ENCODE results near the gene LAMA2. TPM values are rescaled to one million over a fixed set of nuclear protein-coding genes. Genes with fewer than 3 reads are reported as not detected.

LAMA2 gene
- total and polyA plus RNA-seq, 4 donors = 23.9 to 172 (median 78.5) TPM

- no CpG with 5 or more reads among the region's 3 CpGs for WGBS (ENCODE audit: insufficient coverage)
- H3K36me3 ChIP-seq (ENCODE audit: control insufficient read depth, insufficient read depth, low read length) = no peaks in the 10 kb centered on the region
- H3K9me3 ChIP-seq (ENCODE audit: control insufficient read depth, insufficient read depth, low read length) = no peaks in the 10 kb centered on the region
- H3K4me3 ChIP-seq (ENCODE audit: low read depth, low read length) = no peak overlapping the region
- no peak for DNase-seq (ENCODE audit: low read depth in 4 of 6, low spot score in 6 of 6)
- H3K4me1 ChIP-seq (ENCODE audit: control insufficient read depth, insufficient read depth, low read length) = no peaks in the 10 kb centered on the region
- H3K27ac ChIP-seq (ENCODE audit: low read depth, low read length) = no peak overlapping the region
- no peaks in the 10 kb centered on the region for H3K27me3 ChIP-seq (ENCODE audit: control insufficient read depth, insufficient read depth, low read length)
Measured at GRCh38 chr6:129453073-129453472, 570.1 kb downstream of the LAMA2 start.

GRCh38 chr6:129454488-129454887 lies 571.5 kb downstream of the LAMA2 start:
- Histone ChIP-seq H3K4me3 (ENCODE audit: low read depth, low read length) (no peak overlapping the region), H3K4me1 (ENCODE audit: control insufficient read depth, insufficient read depth, low read length) (no peaks in the 10 kb centered on the region), H3K27me3 (ENCODE audit: control insufficient read depth, insufficient read depth, low read length) (no peaks in the 10 kb centered on the region), H3K27ac (ENCODE audit: low read depth, low read length) (no peak overlapping the region), H3K36me3 (ENCODE audit: control insufficient read depth, insufficient read depth, low read length) (no peaks in the 10 kb centered on the region), H3K9me3 (ENCODE audit: control insufficient read depth, insufficient read depth, low read length) (no peaks in the 10 kb centered on the region)
- DNase-seq (ENCODE audit: low read depth in 4 of 6, low spot score in 6 of 6) = no peak
- no CpG with 5 or more reads among the region's 1 CpG for WGBS (ENCODE audit: insufficient coverage)

GRCh38 chr6:129455126-129455769 lies 572.3 kb downstream of the LAMA2 start:
- DNase-seq (ENCODE audit: low read depth in 4 of 6, low spot score in 6 of 6) = no peak
- H3K4me1 ChIP-seq (ENCODE audit: control insufficient read depth, insufficient read depth, low read length) = no peaks in the 10 kb centered on the region
- no peaks in the 10 kb centered on the region for H3K9me3 ChIP-seq (ENCODE audit: control insufficient read depth, insufficient read depth, low read length)
- no peak overlapping the region for H3K4me3 ChIP-seq (ENCODE audit: low read depth, low read length)
- no CpG with 5 or more reads among the region's 3 CpGs for WGBS (ENCODE audit: insufficient coverage)
- no peak overlapping the region for H3K27ac ChIP-seq (ENCODE audit: low read depth, low read length)
- no peaks in the 10 kb centered on the region for H3K27me3 ChIP-seq (ENCODE audit: control insufficient read depth, insufficient read depth, low read length)
- H3K36me3 ChIP-seq (ENCODE audit: control insufficient read depth, insufficient read depth, low read length) = no peaks in the 10 kb centered on the region

GRCh38 chr6:129460221-129460620 lies 577.3 kb downstream of the LAMA2 start:
- WGBS (ENCODE audit: insufficient coverage) = no CpG with 5 or more reads among the region's 2 CpGs
- DNase-seq (ENCODE audit: low read depth in 4 of 6, low spot score in 6 of 6) = peak in 1 of 6 donors; percentile 73
- Histone ChIP-seq H3K27me3 (ENCODE audit: control insufficient read depth, insufficient read depth, low read length) (no peaks in the 10 kb centered on the region), H3K4me3 (ENCODE audit: low read depth, low read length) (no peak overlapping the region), H3K9me3 (ENCODE audit: control insufficient read depth, insufficient read depth, low read length) (no peaks in the 10 kb centered on the region), H3K27ac (ENCODE audit: low read depth, low read length) (no peak overlapping the region), H3K36me3 (ENCODE audit: control insufficient read depth, insufficient read depth, low read length) (no peaks in the 10 kb centered on the region), H3K4me1 (ENCODE audit: control insufficient read depth, insufficient read depth, low read length) (no peaks in the 10 kb centered on the region)

GRCh38 chr6:129469070-129469662 lies 586.2 kb downstream of the LAMA2 start:
- Histone ChIP-seq H3K27ac (ENCODE audit: low read depth, low read length) (no peak overlapping the region), H3K36me3 (ENCODE audit: control insufficient read depth, insufficient read depth, low read length) (no peaks in the 10 kb centered on the region), H3K4me1 (ENCODE audit: control insufficient read depth, insufficient read depth, low read length) (no peaks in the 10 kb centered on the region), H3K9me3 (ENCODE audit: control insufficient read depth, insufficient read depth, low read length) (no peaks in the 10 kb centered on the region), H3K27me3 (ENCODE audit: control insufficient read depth, insufficient read depth, low read length) (no peaks in the 10 kb centered on the region), H3K4me3 (ENCODE audit: low read depth, low read length) (no peak overlapping the region)
- 94% methylated on average over 1 of the region's 3 CpGs for WGBS (ENCODE audit: insufficient coverage)
- no peak for DNase-seq (ENCODE audit: low read depth in 4 of 6, low spot score in 6 of 6)

GRCh38 chr6:129472239-129472638 lies 589.3 kb downstream of the LAMA2 start:
- Histone ChIP-seq H3K4me1 (ENCODE audit: control insufficient read depth, insufficient read depth, low read length) (peaks cover 3% of the 10 kb centered on the region), H3K36me3 (ENCODE audit: control insufficient read depth, insufficient read depth, low read length) (no peaks in the 10 kb centered on the region), H3K4me3 (ENCODE audit: low read depth, low read length) (no peak overlapping the region), H3K27ac (ENCODE audit: low read depth, low read length) (no peak overlapping the region), H3K9me3 (ENCODE audit: control insufficient read depth, insufficient read depth, low read length) (no peaks in the 10 kb centered on the region), H3K27me3 (ENCODE audit: control insufficient read depth, insufficient read depth, low read length) (no peaks in the 10 kb centered on the region)
- 80% methylated on average over 1 of the region's 3 CpGs for WGBS (ENCODE audit: insufficient coverage)
- DNase-seq (ENCODE audit: low read depth in 4 of 6, low spot score in 6 of 6) = no peak

- H3K4me3 ChIP-seq (ENCODE audit: low read depth, low read length) = no peak overlapping the region
- H3K27ac ChIP-seq (ENCODE audit: low read depth, low read length) = no peak overlapping the region
- peaks cover 3% of the 10 kb centered on the region for H3K4me1 ChIP-seq (ENCODE audit: control insufficient read depth, insufficient read depth, low read length)
- no peaks in the 10 kb centered on the region for H3K27me3 ChIP-seq (ENCODE audit: control insufficient read depth, insufficient read depth, low read length)
- no peaks in the 10 kb centered on the region for H3K36me3 ChIP-seq (ENCODE audit: control insufficient read depth, insufficient read depth, low read length)
- H3K9me3 ChIP-seq (ENCODE audit: control insufficient read depth, insufficient read depth, low read length) = no peaks in the 10 kb centered on the region
- DNase-seq (ENCODE audit: low read depth in 4 of 6, low spot score in 6 of 6) = peak in 1 of 6 donors; percentile 90
- WGBS (ENCODE audit: insufficient coverage) = 60% methylated on average over 1 of the region's 3 CpGs
Measured at GRCh38 chr6:129473546-129473945, 590.6 kb downstream of the LAMA2 start.

- 38% methylated on average over 5 of the region's 7 CpGs for WGBS (ENCODE audit: insufficient coverage)
- Histone ChIP-seq H3K27me3 (ENCODE audit: control insufficient read depth, insufficient read depth, low read length) (no peaks in the 10 kb centered on the region), H3K36me3 (ENCODE audit: control insufficient read depth, insufficient read depth, low read length) (no peaks in the 10 kb centered on the region), H3K4me1 (ENCODE audit: control insufficient read depth, insufficient read depth, low read length) (peaks cover 3% of the 10 kb centered on the region), H3K9me3 (ENCODE audit: control insufficient read depth, insufficient read depth, low read length) (no peaks in the 10 kb centered on the region), H3K27ac (ENCODE audit: low read depth, low read length) (no peak overlapping the region), H3K4me3 (ENCODE audit: low read depth, low read length) (no peak overlapping the region)
- peak in 3 of 6 donors; percentile 25 to 85 (median 48) for DNase-seq (ENCODE audit: low read depth in 4 of 6, low spot score in 6 of 6)
Measured at GRCh38 chr6:129475477-129476247, 592.7 kb downstream of the LAMA2 start.

- 100% methylated on average over 1 of the region's 4 CpGs for WGBS (ENCODE audit: insufficient coverage)
- no peak for DNase-seq (ENCODE audit: low read depth in 4 of 6, low spot score in 6 of 6)
Measured at GRCh38 chr6:129476248-129476564, 593.3 kb downstream of the LAMA2 start.

GRCh38 chr6:129476810-129477209 lies 593.9 kb downstream of the LAMA2 start:
- H3K4me1 ChIP-seq (ENCODE audit: control insufficient read depth, insufficient read depth, low read length) = peaks cover 3% of the 10 kb centered on the region
- H3K27ac ChIP-seq (ENCODE audit: low read depth, low read length) = no peak overlapping the region

More at GRCh38 chr6:129476248-129476564, 593.3 kb downstream of the LAMA2 start:
- Histone ChIP-seq H3K9me3 (ENCODE audit: control insufficient read depth, insufficient read depth, low read length) (no peaks in the 10 kb centered on the region), H3K4me3 (ENCODE audit: low read depth, low read length) (no peak overlapping the region), H3K36me3 (ENCODE audit: control insufficient read depth, insufficient read depth, low read length) (no peaks in the 10 kb centered on the region), H3K27ac (ENCODE audit: low read depth, low read length) (no peak overlapping the region), H3K4me1 (ENCODE audit: control insufficient read depth, insufficient read depth, low read length) (peaks cover 3% of the 10 kb centered on the region), H3K27me3 (ENCODE audit: control insufficient read depth, insufficient read depth, low read length) (no peaks in the 10 kb centered on the region)

More at GRCh38 chr6:129476810-129477209, 593.9 kb downstream of the LAMA2 start:
- Histone ChIP-seq H3K27me3 (ENCODE audit: control insufficient read depth, insufficient read depth, low read length) (no peaks in the 10 kb centered on the region), H3K4me3 (ENCODE audit: low read depth, low read length) (no peak overlapping the region), H3K36me3 (ENCODE audit: control insufficient read depth, insufficient read depth, low read length) (no peaks in the 10 kb centered on the region), H3K9me3 (ENCODE audit: control insufficient read depth, insufficient read depth, low read length) (no peaks in the 10 kb centered on the region)
- no peak for DNase-seq (ENCODE audit: low read depth in 4 of 6, low spot score in 6 of 6)
- no CpG with 5 or more reads among the region's 4 CpGs for WGBS (ENCODE audit: insufficient coverage)
